Lower leg skin (tissue), 3 donors: ENCODE results near the gene CHD6.

Source experiments
- CTCF ChIP-seq, 3 donors: fragments of 450-650 bp; IDR thresholded peaks; one replicate each; pipeline ENCODE4 v1.5.1; 2016; ENCODE audit warnings: antibody characterized with exemption in 3 of 3, mild to moderate bottlenecking in 3 of 3, moderate library complexity in 2 of 3
- POLR2A ChIP-seq, 2 donors: fragments of 450-650 bp; IDR thresholded peaks; one replicate each; pipeline ENCODE4 v1.6.1; 2016 to 2017; ENCODE audit warnings: antibody characterized with exemption in 2 of 2, mild to moderate bottlenecking in 1 of 2, moderate library complexity in 1 of 2

GRCh38 chr20:41631826-41632225 is 13.6 kb upstream of the CHD6 start:
- no peak for TF ChIP-seq CTCF (IDR thresholded peaks at IDR 0.05)
- no peak for TF ChIP-seq POLR2A (IDR thresholded peaks at IDR 0.05)
